HepG2 (cell line): ENCODE data around the gene NOXA1. TPM values are rescaled to one million over a fixed set of nuclear protein-coding genes. Genes with fewer than 3 reads are reported as not detected.

ENCODE experiments used
- ATAC-seq: fragments of 200-7000 bp; cut with Tn5 transposase; 3 replicates; pipeline ENCODE4 v1.9.1; 2020; ENCODE audit warnings: mild to moderate bottlenecking, moderate library complexity
- BruUV-seq: library from RNA; stranded (reverse); fragments of 400-500 nt; replicated peaks from 2 replicates; lab custom pipeline; 2021; lab: Mats Ljungman, UMichigan
- CTCF ChIA-PET: fragments of 300-600 bp; formaldehyde crosslinking; extraction: SDS; loops from one replicate; lab custom pipeline; 2021; ENCODE audit warnings: low total read pairs, inconsistent platforms, low intra/inter-chr PET ratio; lab: Yijun Ruan, JAX
- POLR2A ChIA-PET: fragments of 350-600 bp; sonication (Branson Sonifier 250); formaldehyde crosslinking; loops from one replicate; lab custom pipeline; 2020; ENCODE audit warnings: antibody characterized with exemption, inconsistent platforms; lab: Yijun Ruan, JAX
- DNase-seq: peaks from one replicate; pipeline ENCODE4 v3.0.0-alpha.2; 2015; ENCODE audit warnings: low spot score
- FAIRE-seq: peaks from 3 replicates; lab custom pipeline; 2011; peaks lifted over from hg19 to GRCh38; lab: Jason Lieb, UNC
- H2AFZ ChIP-seq: one replicate; pipeline ENCODE4 v1.6.1; 2011; ENCODE audit warnings: low read length, inconsistent platforms
- H3K27ac ChIP-seq: fragments of 300-600 bp; 3 replicates; pipeline ENCODE4 v1.8.0; 2011; ENCODE audit warnings: mixed run types, mild to moderate bottlenecking, mixed read lengths, low read length, inconsistent platforms; ENCODE audit not compliant: insufficient read depth; ENCODE audit errors: extremely low read length
- H3K27me3 ChIP-seq, 2 experiments: fragments of 200-600 bp in 1 of 2; 2 replicates in 1 of 2; 3 replicates in 1 of 2; pipeline versions ENCODE4 v1.6.0 to v1.8.0; 2011; ENCODE audit warnings: low read length in 2 of 2, mild to moderate bottlenecking in 2 of 2, moderate library complexity in 2 of 2, inconsistent platforms in 1 of 2; ENCODE audit not compliant: insufficient read depth in 2 of 2, control insufficient read depth in 1 of 2
- H3K36me3 ChIP-seq, 2 experiments: fragments of 200-600 bp in 1 of 2; replicated peaks in 1 of 2; 2 replicates in 1 of 2; 3 replicates in 1 of 2; pipeline versions ENCODE4 v1.5.1 to v1.8.0; 2011; ENCODE audit warnings: low read length in 2 of 2, inconsistent platforms in 1 of 2; ENCODE audit not compliant: insufficient read depth in 2 of 2, control insufficient read depth in 1 of 2
- H3K4me1 ChIP-seq: 2 replicates; pipeline ENCODE4 v1.5.1; 2012; ENCODE audit warnings: low read length, inconsistent platforms; ENCODE audit not compliant: insufficient read depth
- H3K4me2 ChIP-seq: 2 replicates; pipeline ENCODE4 v1.6.0; 2011; ENCODE audit warnings: low read depth, low read length, inconsistent platforms
- H3K4me3 ChIP-seq, 3 experiments: fragments of 200-600 bp in 1 of 3; sonication (generic), shearing (Covaris generic) in 1 of 3; replicated peaks in 1 of 3; 2 replicates each; pipeline ENCODE4 v1.5.1; 2011 to 2016; ENCODE audit warnings: low read length in 3 of 3, inconsistent platforms in 2 of 3, low read depth in 2 of 3, mild to moderate bottlenecking in 2 of 3, control low read depth in 1 of 3, mixed read lengths in 1 of 3; ENCODE audit not compliant: insufficient read depth in 1 of 3
- H3K79me2 ChIP-seq: one replicate; pipeline ENCODE4 v1.6.1; 2011; ENCODE audit warnings: low read length, inconsistent platforms; ENCODE audit not compliant: insufficient read depth
- H3K9ac ChIP-seq: 2 replicates; pipeline ENCODE4 v1.6.0; 2011; ENCODE audit warnings: mild to moderate bottlenecking, low read depth, low read length, inconsistent platforms; ENCODE audit not compliant: insufficient read depth
- H3K9me3 ChIP-seq: 2 replicates; pipeline ENCODE4 v1.5.1; 2012; ENCODE audit warnings: mild to moderate bottlenecking, low read length
- H4K20me1 ChIP-seq: 2 replicates; pipeline ENCODE4 v1.6.0; 2011; ENCODE audit warnings: inconsistent platforms, mild to moderate bottlenecking, low read length, moderate library complexity; ENCODE audit not compliant: insufficient read depth
- HES4 ChIP-seq: sonication (generic); formaldehyde crosslinking; IDR thresholded peaks from 2 replicates; pipeline ENCODE4 v1.9.0; 2021; ENCODE audit warnings: mild to moderate bottlenecking, missing genetic modification reagents, borderline replicate concordance
- HMG20A ChIP-seq: IDR thresholded peaks from 2 replicates; pipeline ENCODE4 v1.6.1; 2016; ENCODE audit warnings: borderline replicate concordance
- PAXIP1 ChIP-seq: sonication (generic); formaldehyde crosslinking; conservative IDR thresholded peaks from 2 replicates; pipeline ENCODE4 v1.4.0; 2020; ENCODE audit warnings: mild to moderate bottlenecking, missing genetic modification reagents, moderate library complexity
- PCBP2 ChIP-seq: fragments of 200-400 bp; formaldehyde crosslinking; optimal IDR thresholded peaks from 2 replicates; pipeline ENCODE3; 2018; ENCODE audit warnings: low read length, low read depth; ENCODE audit not compliant: poor library complexity, severe bottlenecking
- RBAK ChIP-seq: sonication (generic); formaldehyde crosslinking; IDR thresholded peaks from 2 replicates; pipeline ENCODE4 v1.5.1; 2020; ENCODE audit warnings: mild to moderate bottlenecking, missing genetic modification reagents
- U2AF2 ChIP-seq: fragments of 200-400 bp; formaldehyde crosslinking; IDR thresholded peaks from 2 replicates; pipeline ENCODE4 v1.6.1; 2017; ENCODE audit warnings: low read depth, mild to moderate bottlenecking, low read length
- ZBTB25 ChIP-seq: IDR thresholded peaks from 2 replicates; pipeline ENCODE4 v1.6.1; 2018; ENCODE audit warnings: missing genetic modification reagents
- ZNF451 ChIP-seq: sonication (generic); formaldehyde crosslinking; IDR thresholded peaks from 2 replicates; pipeline ENCODE4 v1.5.0; 2020; ENCODE audit warnings: mild to moderate bottlenecking, missing genetic modification reagents
- ZNF563 ChIP-seq: sonication (generic); formaldehyde crosslinking; IDR thresholded peaks from 2 replicates; pipeline ENCODE4 v1.8.0; 2022; ENCODE audit warnings: mild to moderate bottlenecking, moderate library complexity, missing genetic modification reagents
- ZNF780A ChIP-seq: sonication (generic); formaldehyde crosslinking; IDR thresholded peaks from 2 replicates; pipeline ENCODE4 v1.8.0; 2022; ENCODE audit warnings: mild to moderate bottlenecking, missing genetic modification reagents, moderate library complexity
- WGBS: methylation state at CpG from one replicate; pipeline ENCODE4 v1.1.6; 2017; ENCODE audit warnings: low lambda C conversion rate; 5-methylcytosine and 5-hydroxymethylcytosine counted together
- in situ Hi-C: cut with HindIII; loops from 2 replicates; pipeline ENCODE4 v1.10.0; 2017; ENCODE audit warnings: low pct_unique_long_range_greater_than_20kb; ENCODE audit not compliant: extremely low pct_ligation_motif_present
- intact Hi-C: fragments of 100-400 bp; cut with micrococcal nuclease; formaldehyde crosslinking; loops from one replicate; pipeline ENCODE4 v1.10.0; 2022; ENCODE audit not compliant: unreplicated experiment
- polyA plus RNA-seq, 8 experiments: library from polyadenylated mRNA; depleted of rRNA in 3 of 8; stranded (reverse) in 7 of 8; unstranded in 1 of 8; fragments of >200 nt; fragmentation: Illumina TruSeq in 4 of 8; extraction: Trizol in 4 of 8; gene quantifications; 2 replicates each; pipeline versions ENCODE4 v1.2.1 to v1.2.3, GENCODE V29; 2011 to 2016; ENCODE audit warnings: low read depth in 4 of 8, missing spikeins in 1 of 8, mixed read lengths in 1 of 8; ENCODE audit not compliant: insufficient read depth in 1 of 8
- total RNA-seq, 5 experiments: library from RNA; depleted of rRNA; stranded (reverse); fragments of >200 nt; fragmentation: Illumina TruSeq; extraction: Trizol; gene quantifications; 2 replicates each; pipeline ENCODE4 v1.2.3, GENCODE V29; 2016; ENCODE audit warnings: low read depth in 1 of 5

NOXA1 gene
- total and polyA plus RNA-seq, 2 of the 13 experiments (the other 11 are each of a cell fraction or from before 2014, with no cell fraction given) = 0.78 to 1.2 TPM

GRCh38 chr9:137438591-137439157 lies 15.5 kb downstream of the NOXA1 start:
- ATAC-seq (no peak), DNase-seq (no peak), FAIRE-seq (no peak)
- Histone ChIP-seq H2AFZ (no peak overlapping the region), H3K4me2 (no peak overlapping the region), H3K9me3 (no peaks in the 10 kb centered on the region), H3K27ac (no peak overlapping the region), H3K79me2 (no peaks in the 10 kb centered on the region), H3K27me3 (peaks cover 11 to 35% of the 10 kb centered on the region in 2 experiments; a peak in 3 of 5 replicates), H3K36me3 (no peaks in the 10 kb centered on the region), H3K4me3 (no peak overlapping the region), H3K4me1 (peaks cover 31% of the 10 kb centered on the region), H3K9ac (no peak overlapping the region), H4K20me1 (no peaks in the 10 kb centered on the region)
- TF ChIP-seq U2AF2 = no peak
- no peak for TF ChIP-seq HMG20A (CRISPR knock-in tag)
- no peak for TF ChIP-seq RBAK (CRISPR knock-in tag)
- no peak for TF ChIP-seq PCBP2
- no peak for TF ChIP-seq ZNF451 (CRISPR knock-in tag)
- TF ChIP-seq PAXIP1 (CRISPR knock-in tag) = no peak
- no peak for TF ChIP-seq HES4
- TF ChIP-seq ZNF780A (CRISPR knock-in tag) = no peak
- no peak for TF ChIP-seq ZBTB25 (CRISPR knock-in tag)
- no peak for TF ChIP-seq ZNF563
- CTCF ChIA-PET = no interaction called here
- in situ Hi-C loops = no loop called here
- POLR2A ChIA-PET = no interaction called here
- BruUV-seq = no TSS peak
- intact Hi-C loops = no loop called here
- 46% methylated on average over 3 of the region's 22 CpGs for WGBS
